ENCODE data around the gene CSTB.

CSTB gene

GRCh38 chr21:43767984-43768867, 7.9 kb downstream of the CSTB start:
- H3K4me3 ChIP-seq (ENCODE audit: low read length in 2 of 2) = no peak overlapping the region
- no peaks in the 10 kb centered on the region for H3K9me3 ChIP-seq (ENCODE audit: control insufficient read depth in 2 of 2, low read length in 2 of 2)
- H3K4me1 ChIP-seq (ENCODE audit: control insufficient read depth in 2 of 2, insufficient read depth in 2 of 2, low read length in 2 of 2) = peaks cover 14 to 19% of the 10 kb centered on the region in 2 donors
- H3K27me3 ChIP-seq (ENCODE audit: control insufficient read depth in 2 of 2, insufficient read depth in 2 of 2, low read length in 2 of 2) = no peaks in the 10 kb centered on the region
- H3K9ac ChIP-seq (ENCODE audit: low read depth in 1 of 2, low read length in 2 of 2) = peak overlapping the region in 1 of 2 donors; percentile 54
- peaks cover 0 to 4% of the 10 kb centered on the region in 2 donors for H3K36me3 ChIP-seq (ENCODE audit: control insufficient read depth in 2 of 2, insufficient read depth in 2 of 2, low read length in 2 of 2)
- H3K27ac ChIP-seq (ENCODE audit: low read depth in 2 of 2, low read length in 2 of 2) = peak overlapping the region; percentile 52 to 59

GRCh38 chr21:43767498-43767983, 8.6 kb downstream of the CSTB start:
- Histone ChIP-seq H3K9ac (ENCODE audit: low read depth in 1 of 2, low read length in 2 of 2) (peak overlapping the region in 1 of 2 donors; percentile 54), H3K9me3 (ENCODE audit: control insufficient read depth in 2 of 2, low read length in 2 of 2) (no peaks in the 10 kb centered on the region), H3K27ac (ENCODE audit: low read depth in 2 of 2, low read length in 2 of 2) (peak overlapping the region; percentile 43 to 59), H3K4me1 (ENCODE audit: control insufficient read depth in 2 of 2, insufficient read depth in 2 of 2, low read length in 2 of 2) (peaks cover 14 to 19% of the 10 kb centered on the region in 2 donors), H3K27me3 (ENCODE audit: control insufficient read depth in 2 of 2, insufficient read depth in 2 of 2, low read length in 2 of 2) (no peaks in the 10 kb centered on the region), H3K4me3 (ENCODE audit: low read length in 2 of 2) (no peak overlapping the region), H3K36me3 (ENCODE audit: control insufficient read depth in 2 of 2, insufficient read depth in 2 of 2, low read length in 2 of 2) (no peaks in the 10 kb centered on the region)

- H3K9me3 ChIP-seq (ENCODE audit: control insufficient read depth in 2 of 2, low read length in 2 of 2) = no peaks in the 10 kb centered on the region
- H3K4me3 ChIP-seq (ENCODE audit: low read length in 2 of 2) = no peak overlapping the region
- H3K36me3 ChIP-seq (ENCODE audit: control insufficient read depth in 2 of 2, insufficient read depth in 2 of 2, low read length in 2 of 2) = peaks cover 0 to 2% of the 10 kb centered on the region in 2 donors
- H3K27me3 ChIP-seq (ENCODE audit: control insufficient read depth in 2 of 2, insufficient read depth in 2 of 2, low read length in 2 of 2) = no peaks in the 10 kb centered on the region
- no peak overlapping the region for H3K27ac ChIP-seq (ENCODE audit: low read depth in 2 of 2, low read length in 2 of 2)
- H3K4me1 ChIP-seq (ENCODE audit: control insufficient read depth in 2 of 2, insufficient read depth in 2 of 2, low read length in 2 of 2) = peaks cover 14 to 19% of the 10 kb centered on the region in 2 donors
- H3K9ac ChIP-seq (ENCODE audit: low read depth in 1 of 2, low read length in 2 of 2) = no peak overlapping the region
Observed at GRCh38 chr21:43766734-43767497, 9.2 kb downstream of the CSTB start.

- no peak overlapping the region for H3K27ac ChIP-seq (ENCODE audit: low read depth in 2 of 2, low read length in 2 of 2)
- no peak overlapping the region for H3K4me3 ChIP-seq (ENCODE audit: low read length in 2 of 2)
- no peaks in the 10 kb centered on the region for H3K27me3 ChIP-seq (ENCODE audit: control insufficient read depth in 2 of 2, insufficient read depth in 2 of 2, low read length in 2 of 2)
- H3K9ac ChIP-seq (ENCODE audit: low read depth in 1 of 2, low read length in 2 of 2) = no peak overlapping the region
- no peaks in the 10 kb centered on the region for H3K9me3 ChIP-seq (ENCODE audit: control insufficient read depth in 2 of 2, low read length in 2 of 2)
- peaks cover 9 to 13% of the 10 kb centered on the region in 2 donors for H3K36me3 ChIP-seq (ENCODE audit: control insufficient read depth in 2 of 2, insufficient read depth in 2 of 2, low read length in 2 of 2)
- H3K4me1 ChIP-seq (ENCODE audit: control insufficient read depth in 2 of 2, insufficient read depth in 2 of 2, low read length in 2 of 2) = peaks cover 14 to 19% of the 10 kb centered on the region in 2 donors
Observed at GRCh38 chr21:43764576-43765495, 11.3 kb downstream of the CSTB start.

- Histone ChIP-seq H3K9me3 (ENCODE audit: control insufficient read depth in 2 of 2, low read length in 2 of 2) (no peaks in the 10 kb centered on the region), H3K27me3 (ENCODE audit: control insufficient read depth in 2 of 2, insufficient read depth in 2 of 2, low read length in 2 of 2) (no peaks in the 10 kb centered on the region), H3K4me3 (ENCODE audit: low read length in 2 of 2) (no peak overlapping the region), H3K4me1 (ENCODE audit: control insufficient read depth in 2 of 2, insufficient read depth in 2 of 2, low read length in 2 of 2) (peaks cover 14 to 19% of the 10 kb centered on the region in 2 donors), H3K36me3 (ENCODE audit: control insufficient read depth in 2 of 2, insufficient read depth in 2 of 2, low read length in 2 of 2) (peaks cover 14 to 16% of the 10 kb centered on the region in 2 donors), H3K9ac (ENCODE audit: low read depth in 1 of 2, low read length in 2 of 2) (no peak overlapping the region), H3K27ac (ENCODE audit: low read depth in 2 of 2, low read length in 2 of 2) (no peak overlapping the region)
Observed at GRCh38 chr21:43763901-43764523, 12.1 kb downstream of the CSTB start.

- Histone ChIP-seq H3K27ac (ENCODE audit: low read depth in 2 of 2, low read length in 2 of 2) (no peak overlapping the region), H3K36me3 (ENCODE audit: control insufficient read depth in 2 of 2, insufficient read depth in 2 of 2, low read length in 2 of 2) (peaks cover 17 to 22% of the 10 kb centered on the region in 2 donors), H3K4me1 (ENCODE audit: control insufficient read depth in 2 of 2, insufficient read depth in 2 of 2, low read length in 2 of 2) (peaks cover 8 to 10% of the 10 kb centered on the region in 2 donors), H3K9me3 (ENCODE audit: control insufficient read depth in 2 of 2, low read length in 2 of 2) (no peaks in the 10 kb centered on the region), H3K4me3 (ENCODE audit: low read length in 2 of 2) (no peak overlapping the region), H3K27me3 (ENCODE audit: control insufficient read depth in 2 of 2, insufficient read depth in 2 of 2, low read length in 2 of 2) (no peaks in the 10 kb centered on the region), H3K9ac (ENCODE audit: low read depth in 1 of 2, low read length in 2 of 2) (no peak overlapping the region)
Observed at GRCh38 chr21:43762303-43763128, 13.6 kb downstream of the CSTB start.

GRCh38 chr21:43761886-43762285, 14.2 kb downstream of the CSTB start:
- H3K36me3 ChIP-seq (ENCODE audit: control insufficient read depth in 2 of 2, insufficient read depth in 2 of 2, low read length in 2 of 2) = peaks cover 17 to 25% of the 10 kb centered on the region in 2 donors
- H3K27ac ChIP-seq (ENCODE audit: low read depth in 2 of 2, low read length in 2 of 2) = no peak overlapping the region
- H3K9ac ChIP-seq (ENCODE audit: low read depth in 1 of 2, low read length in 2 of 2) = no peak overlapping the region

GRCh38 chr21:43760391-43760958, 15.6 kb downstream of the CSTB start:
- Histone ChIP-seq H3K27me3 (ENCODE audit: control insufficient read depth in 2 of 2, insufficient read depth in 2 of 2, low read length in 2 of 2) (no peaks in the 10 kb centered on the region), H3K27ac (ENCODE audit: low read depth in 2 of 2, low read length in 2 of 2) (no peak overlapping the region), H3K9ac (ENCODE audit: low read depth in 1 of 2, low read length in 2 of 2) (no peak overlapping the region), H3K9me3 (ENCODE audit: control insufficient read depth in 2 of 2, low read length in 2 of 2) (no peaks in the 10 kb centered on the region), H3K4me3 (ENCODE audit: low read length in 2 of 2) (no peak overlapping the region), H3K4me1 (ENCODE audit: control insufficient read depth in 2 of 2, insufficient read depth in 2 of 2, low read length in 2 of 2) (peaks cover 0 to 2% of the 10 kb centered on the region in 2 donors), H3K36me3 (ENCODE audit: control insufficient read depth in 2 of 2, insufficient read depth in 2 of 2, low read length in 2 of 2) (peaks cover 31 to 37% of the 10 kb centered on the region in 2 donors)

More at GRCh38 chr21:43761886-43762285, 14.2 kb downstream of the CSTB start:
- H3K4me1 ChIP-seq (ENCODE audit: control insufficient read depth in 2 of 2, insufficient read depth in 2 of 2, low read length in 2 of 2) = peaks cover 2 to 4% of the 10 kb centered on the region in 2 donors
- H3K4me3 ChIP-seq (ENCODE audit: low read length in 2 of 2) = no peak overlapping the region
- no peaks in the 10 kb centered on the region for H3K27me3 ChIP-seq (ENCODE audit: control insufficient read depth in 2 of 2, insufficient read depth in 2 of 2, low read length in 2 of 2)
- no peaks in the 10 kb centered on the region for H3K9me3 ChIP-seq (ENCODE audit: control insufficient read depth in 2 of 2, low read length in 2 of 2)
